Osteocyte (in vitro differentiated cells): Measurements from ENCODE around the gene GALNT9. TPM values are rescaled to one million over a fixed set of nuclear protein-coding genes. Genes with fewer than 3 reads are reported as not detected.

Source experiments
- DNase-seq: peaks from one replicate; pipeline ENCODE4 v3.0.0; 2021; ENCODE audit warnings: mixed read lengths; ENCODE audit not compliant: unreplicated experiment; ENCODE audit errors: extremely low spot score
- H3K27ac Mint-ChIP-seq: one replicate; pipeline ENCODE4 v1.8.0; 2021; ENCODE audit warnings: mild to moderate bottlenecking, mixed read lengths; ENCODE audit not compliant: unreplicated experiment
- H3K27me3 Mint-ChIP-seq: one replicate; pipeline ENCODE4 v1.8.0; 2021; ENCODE audit warnings: mixed read lengths; ENCODE audit not compliant: unreplicated experiment
- H3K36me3 Mint-ChIP-seq: one replicate; pipeline ENCODE4 v1.8.0; 2021; ENCODE audit warnings: mixed read lengths; ENCODE audit not compliant: unreplicated experiment
- H3K4me1 Mint-ChIP-seq: one replicate; pipeline ENCODE4 v1.8.0; 2021; ENCODE audit warnings: mixed read lengths; ENCODE audit not compliant: unreplicated experiment
- H3K4me3 Mint-ChIP-seq: one replicate; pipeline ENCODE4 v1.8.0; 2021; ENCODE audit warnings: mild to moderate bottlenecking, moderate library complexity, mixed read lengths; ENCODE audit not compliant: unreplicated experiment
- H3K9me3 Mint-ChIP-seq: one replicate; pipeline ENCODE4 v1.8.0; 2021; ENCODE audit warnings: mixed read lengths; ENCODE audit not compliant: unreplicated experiment
- CTCF ChIP-seq: fragments of 200-600 bp; sonication (generic); IDR thresholded peaks from 2 replicates; pipeline ENCODE4 v1.5.0; 2021; ENCODE audit warnings: antibody characterized with exemption, mild to moderate bottlenecking, moderate library complexity
- total RNA-seq: library from RNA; stranded (reverse); gene quantifications from 2 replicates; pipeline ENCODE4 v1.2.1, GENCODE V29; 2021

Gene GALNT9
- total RNA-seq, 1 donor from 2014 or later, result not detected

- H3K27me3 Mint-ChIP-seq, result no peaks in the 10 kb centered on the region
- H3K4me3 Mint-ChIP-seq, result no peak overlapping the region
- no peaks in the 10 kb centered on the region for H3K9me3 Mint-ChIP-seq
- peaks cover 10% of the 10 kb centered on the region for H3K4me1 Mint-ChIP-seq
- no peak for TF ChIP-seq CTCF
- H3K27ac Mint-ChIP-seq, result no peak overlapping the region
- DNase-seq, result no peak
- H3K36me3 Mint-ChIP-seq, result no peaks in the 10 kb centered on the region
Observed at GRCh38 chr12:132357623-132358186, 28.3 kb upstream of the GALNT9 start.

DNA sequence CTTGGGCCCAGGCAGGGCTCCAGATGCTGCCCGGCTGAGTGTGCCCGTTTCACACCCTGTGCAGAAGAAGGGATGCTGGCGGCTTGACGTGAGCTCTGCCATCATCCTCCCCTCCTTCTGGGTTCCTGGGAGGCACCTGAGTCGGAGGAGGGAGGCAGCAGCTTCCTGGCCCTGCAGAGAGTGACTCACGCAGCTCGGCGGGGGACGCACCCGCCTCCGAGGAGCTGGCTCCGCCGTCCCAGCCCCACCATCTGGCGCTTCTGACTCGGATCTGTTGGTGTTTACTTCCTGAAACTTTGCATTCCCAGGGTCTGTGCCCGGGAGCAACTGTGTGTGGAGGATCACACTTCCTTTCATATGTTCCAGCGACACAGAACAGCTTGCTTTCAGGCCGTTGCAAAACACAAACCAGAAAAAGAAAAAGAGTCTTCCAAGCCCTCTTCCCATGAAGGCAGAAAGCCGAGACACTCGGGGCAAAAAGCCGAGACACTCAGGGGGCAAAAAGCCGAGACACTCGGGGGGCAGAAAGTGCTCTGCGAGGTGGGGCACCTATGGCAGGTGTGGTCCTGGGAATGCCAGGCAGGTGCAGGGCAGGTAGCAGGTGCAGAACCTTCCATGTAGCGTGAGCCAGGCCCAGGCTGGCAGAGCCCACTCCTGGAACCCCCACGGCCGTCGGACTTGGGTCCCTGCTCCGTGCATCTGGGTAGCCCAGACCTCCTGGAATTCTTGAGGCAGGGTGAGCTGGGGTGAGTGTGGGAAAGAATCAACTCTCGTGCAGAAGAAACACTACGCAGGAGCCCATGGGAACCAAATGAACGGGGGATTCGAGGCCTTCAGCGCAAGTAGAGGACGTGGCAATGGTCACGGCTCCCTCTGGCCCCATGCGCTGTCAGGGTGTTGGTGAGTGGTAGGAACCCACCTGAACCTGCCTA is 27.6 kb upstream of the GALNT9 start:
- Mint-ChIP-seq H3K27me3 (no peaks in the 10 kb centered on the region), H3K27ac (peak overlapping the region; percentile 34), H3K9me3 (no peaks in the 10 kb centered on the region), H3K36me3 (no peaks in the 10 kb centered on the region), H3K4me3 (peak overlapping the region; percentile 40), H3K4me1 (peaks cover 10% of the 10 kb centered on the region)
- TF ChIP-seq CTCF, result no peak
- DNase-seq, result no peak

GRCh38 chr12:132355742-132356681 is 26.6 kb upstream of the GALNT9 start:
- DNase-seq, result no peak
- Mint-ChIP-seq H3K27me3 (no peaks in the 10 kb centered on the region), H3K4me3 (peak overlapping the region; percentile 40), H3K9me3 (no peaks in the 10 kb centered on the region), H3K4me1 (peaks cover 10% of the 10 kb centered on the region), H3K27ac (no peak overlapping the region), H3K36me3 (no peaks in the 10 kb centered on the region)
- no peak for TF ChIP-seq CTCF

DNA sequence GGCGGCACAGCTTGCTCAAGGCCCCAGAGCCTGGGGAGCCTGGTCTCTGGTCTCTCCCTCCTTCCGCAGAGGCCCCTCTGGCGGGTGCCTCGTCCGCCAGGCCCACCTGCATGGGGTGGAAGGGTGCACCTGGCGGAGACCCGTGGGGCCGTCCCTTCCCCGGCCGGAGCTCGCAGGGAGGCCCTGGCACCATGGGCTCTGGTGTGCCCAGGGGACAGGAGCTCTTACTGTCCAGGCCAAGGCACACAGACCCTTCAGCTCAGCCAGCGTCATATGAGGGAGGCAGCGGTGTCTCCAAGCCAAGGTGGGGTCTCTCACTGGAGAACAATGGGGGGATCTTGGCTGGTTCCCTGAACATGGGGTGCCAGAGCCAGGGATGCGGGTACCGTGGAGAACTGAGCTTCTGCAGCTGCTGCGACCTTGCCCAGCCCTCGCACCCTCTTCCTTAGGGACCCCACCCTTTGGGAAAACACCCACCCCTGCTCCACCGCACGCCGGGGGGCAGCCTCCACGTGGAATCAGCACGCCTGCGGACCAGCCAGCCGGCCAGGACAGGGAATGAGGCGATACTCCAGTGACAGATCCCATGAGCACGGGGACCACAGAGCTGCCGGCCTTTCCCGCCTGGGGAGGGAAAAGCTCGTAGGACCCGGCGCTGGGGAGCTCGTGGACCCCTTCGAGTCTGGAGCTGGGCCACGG is 25.7 kb upstream of the GALNT9 start:
- Mint-ChIP-seq H3K4me1 (peaks cover 10% of the 10 kb centered on the region), H3K4me3 (no peak overlapping the region), H3K27ac (no peak overlapping the region), H3K27me3 (no peaks in the 10 kb centered on the region), H3K36me3 (no peaks in the 10 kb centered on the region), H3K9me3 (no peaks in the 10 kb centered on the region)
- no peak for TF ChIP-seq CTCF
- DNase-seq, result no peak
